ENCODE data around the gene COL9A2.

The COL9A2 gene

DNA sequence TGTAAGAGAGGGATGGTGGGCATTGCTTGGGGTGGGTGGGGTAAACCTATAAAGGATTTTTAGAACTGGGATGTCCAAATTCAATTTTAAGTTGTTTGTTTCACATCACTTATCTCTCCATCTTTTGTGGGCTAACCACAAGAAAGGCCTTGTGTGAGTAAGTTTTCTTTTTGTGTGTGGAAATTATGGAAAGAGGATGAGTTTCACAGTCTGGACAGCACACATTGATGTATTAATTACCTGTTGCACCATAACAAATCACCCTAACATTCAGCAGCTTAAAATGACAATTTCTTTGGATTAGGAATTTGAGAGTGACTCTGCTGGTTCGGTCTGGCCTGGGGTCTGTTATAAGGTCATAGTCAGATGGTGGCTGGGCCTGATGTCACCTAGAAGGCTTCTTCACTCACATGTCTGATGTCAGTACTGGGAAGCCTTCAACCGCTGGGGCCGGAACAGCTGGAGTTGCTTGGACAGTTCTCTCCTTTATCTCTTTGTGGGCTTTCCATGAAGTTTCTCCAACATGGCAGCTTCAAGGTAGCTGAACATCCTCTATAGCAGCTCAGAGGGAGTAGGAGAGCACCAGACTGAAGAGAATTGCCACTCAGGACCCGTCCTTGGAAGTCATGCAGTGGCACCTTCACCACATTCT is 2.0 kb upstream of the COL9A2 start:
- TF ChIP-seq, protein P1, sequence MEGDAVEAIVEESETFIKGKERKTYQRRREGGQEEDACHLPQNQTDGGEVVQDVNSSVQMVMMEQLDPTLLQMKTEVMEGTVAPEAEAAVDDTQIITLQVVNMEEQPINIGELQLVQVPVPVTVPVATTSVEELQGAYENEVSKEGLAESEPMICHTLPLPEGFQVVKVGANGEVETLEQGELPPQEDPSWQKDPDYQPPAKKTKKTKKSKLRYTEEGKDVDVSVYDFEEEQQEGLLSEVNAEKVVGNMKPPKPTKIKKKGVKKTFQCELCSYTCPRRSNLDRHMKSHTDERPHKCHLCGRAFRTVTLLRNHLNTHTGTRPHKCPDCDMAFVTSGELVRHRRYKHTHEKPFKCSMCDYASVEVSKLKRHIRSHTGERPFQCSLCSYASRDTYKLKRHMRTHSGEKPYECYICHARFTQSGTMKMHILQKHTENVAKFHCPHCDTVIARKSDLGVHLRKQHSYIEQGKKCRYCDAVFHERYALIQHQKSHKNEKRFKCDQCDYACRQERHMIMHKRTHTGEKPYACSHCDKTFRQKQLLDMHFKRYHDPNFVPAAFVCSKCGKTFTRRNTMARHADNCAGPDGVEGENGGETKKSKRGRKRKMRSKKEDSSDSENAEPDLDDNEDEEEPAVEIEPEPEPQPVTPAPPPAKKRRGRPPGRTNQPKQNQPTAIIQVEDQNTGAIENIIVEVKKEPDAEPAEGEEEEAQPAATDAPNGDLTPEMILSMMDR (IDR thresholded peaks at IDR 0.05; ENCODE audit: insufficient read depth, low read depth, low read length, missing control alignments): no peak
- H3K4me3 ChIP-seq (ENCODE audit: low read depth, low read length): no peak overlapping the region
- DNase-seq (ENCODE audit: low read depth): no peak

DNA sequence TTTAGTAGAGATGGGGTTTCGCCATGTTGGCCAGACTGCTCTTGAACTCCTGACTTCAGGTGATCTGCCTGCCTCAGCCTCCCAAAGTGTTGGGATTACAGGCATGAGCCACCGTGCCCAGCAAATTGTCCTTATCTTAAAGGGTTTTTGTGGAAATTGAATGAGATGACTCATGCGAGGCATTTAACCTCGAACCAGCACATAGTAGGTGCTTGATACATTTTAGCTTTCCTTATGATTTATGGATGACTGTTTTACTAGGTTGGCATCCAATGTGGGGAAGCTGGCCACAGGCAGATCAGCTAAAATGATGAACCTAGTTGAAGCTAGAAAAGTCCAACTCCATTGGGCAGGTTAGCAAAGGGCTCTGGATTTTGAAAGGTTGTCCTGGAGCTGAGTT is 1.4 kb upstream of the COL9A2 start:
- TF ChIP-seq, protein P1 (IDR thresholded peaks at IDR 0.05; ENCODE audit: insufficient read depth, low read depth, low read length, missing control alignments): no peak
- DNase-seq (ENCODE audit: low read depth): no peak
- no peak overlapping the region for H3K4me3 ChIP-seq (ENCODE audit: low read depth, low read length)

DNA sequence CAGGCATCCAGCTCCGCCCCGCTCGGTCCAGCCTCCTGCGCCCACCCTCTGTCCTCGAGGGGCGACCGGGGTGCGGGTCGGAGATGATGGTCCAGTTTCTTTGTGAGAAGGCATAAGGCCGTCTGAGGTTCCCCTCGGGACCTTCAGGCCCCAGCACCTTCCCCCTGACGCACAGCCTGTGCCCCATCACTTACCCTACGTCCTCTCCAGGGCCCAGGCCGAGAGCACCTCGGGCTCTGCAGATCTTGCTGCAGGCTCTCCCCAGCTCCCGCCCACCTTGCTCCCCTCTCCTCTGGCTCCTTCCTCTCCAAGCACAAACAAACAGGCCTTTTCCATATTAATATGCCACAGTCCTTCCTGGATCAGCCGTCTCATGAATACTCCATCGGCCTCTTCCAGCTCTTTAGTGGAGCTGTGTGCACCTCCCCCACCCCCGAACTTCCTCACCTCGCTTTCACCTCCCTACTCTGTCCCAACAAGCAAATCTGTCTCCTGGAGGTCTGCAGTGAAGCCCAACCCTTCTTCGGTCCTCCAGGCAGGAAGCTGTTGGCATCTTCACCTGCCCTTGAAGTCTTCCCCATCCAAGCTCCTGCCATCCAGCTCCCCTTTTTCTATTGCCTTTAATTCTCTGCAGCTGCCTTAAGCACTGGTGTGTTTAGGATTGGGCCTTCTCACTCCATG is 448 bp upstream of the COL9A2 start:
- no peak for DNase-seq (ENCODE audit: low read depth)
- H3K4me3 ChIP-seq (ENCODE audit: low read depth, low read length): no peak overlapping the region; the same call in 1 of the 2 replicates
- TF ChIP-seq, protein P1 (IDR thresholded peaks at IDR 0.05; ENCODE audit: insufficient read depth, low read depth, low read length, missing control alignments): no peak

DNA sequence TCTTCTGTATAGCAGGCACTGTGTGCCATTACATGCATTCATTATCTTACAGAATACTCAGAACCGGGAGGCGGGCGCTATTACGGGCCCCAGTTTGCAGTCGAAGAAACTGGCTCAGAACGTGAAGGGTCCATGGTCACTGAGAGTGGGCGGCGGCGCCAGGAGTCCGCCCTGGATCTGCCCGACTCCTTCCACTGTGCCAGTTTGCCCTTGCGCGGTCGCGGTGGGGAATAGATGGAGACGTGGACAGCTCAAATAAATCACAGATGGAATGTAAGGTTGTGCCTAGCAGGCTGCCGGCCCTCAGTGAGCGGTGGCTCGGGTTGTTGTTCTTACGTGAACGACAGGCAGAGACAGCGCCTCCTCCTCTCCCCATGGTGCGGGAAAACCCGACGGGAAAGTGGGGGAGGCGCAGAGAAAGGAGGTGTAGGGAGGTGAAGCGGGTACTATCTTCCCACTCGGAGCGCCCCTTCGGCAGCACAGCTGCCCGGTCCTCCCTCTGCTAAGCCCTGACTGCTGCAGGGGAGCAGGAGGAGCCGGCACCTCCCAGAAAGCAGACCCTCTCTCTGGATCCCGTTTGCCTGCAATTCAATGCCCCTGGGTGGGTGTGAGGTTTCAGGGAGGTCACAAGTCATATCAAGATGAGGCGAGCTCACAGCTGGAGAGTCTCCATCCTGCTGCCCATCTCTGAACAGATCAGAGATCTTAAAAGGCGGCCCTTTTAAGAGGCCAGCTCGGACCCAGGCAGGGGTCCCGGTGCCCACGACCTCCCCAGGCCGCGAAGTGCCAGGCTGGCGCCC is 1.1 kb downstream of the COL9A2 start:
- peak overlapping the region; percentile 44 for H3K4me3 ChIP-seq (ENCODE audit: low read depth, low read length)
- DNase-seq (ENCODE audit: low read depth): peak; percentile 31
- TF ChIP-seq, protein P1 (IDR thresholded peaks at IDR 0.05; ENCODE audit: insufficient read depth, low read depth, low read length, missing control alignments): no peak

DNA sequence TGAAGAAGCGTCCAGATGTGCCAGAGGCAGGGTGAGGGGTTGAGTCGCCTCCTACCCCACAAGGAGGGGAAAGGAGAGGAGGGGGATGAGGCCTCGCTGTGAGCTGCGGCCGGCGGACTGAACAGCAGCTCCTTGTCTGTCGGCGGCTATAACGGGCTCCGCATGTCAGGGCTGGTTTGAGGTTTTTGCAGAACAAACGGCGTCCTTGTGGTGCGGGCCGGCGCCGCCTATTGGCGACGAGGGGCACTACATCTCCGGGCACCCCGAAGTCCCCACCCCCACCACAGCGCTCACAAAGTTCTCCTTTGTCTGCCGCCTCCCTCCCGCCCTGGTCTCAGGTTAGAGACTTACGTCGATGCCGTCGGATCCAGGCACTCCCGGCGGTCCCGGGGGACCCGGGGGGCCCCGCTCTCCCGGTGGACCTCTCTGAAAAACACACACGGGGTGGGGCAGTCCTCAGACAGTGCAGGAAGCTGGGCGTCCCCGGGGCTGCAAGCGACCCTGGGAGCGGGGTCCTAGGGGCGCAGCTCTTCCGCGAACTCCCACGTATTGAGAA is 1.8 kb downstream of the COL9A2 start:
- peak; percentile 96 for DNase-seq (ENCODE audit: low read depth)
- H3K4me3 ChIP-seq (ENCODE audit: low read depth, low read length): peak overlapping the region; percentile 44
- TF ChIP-seq, protein P1 (IDR thresholded peaks at IDR 0.05; ENCODE audit: insufficient read depth, low read depth, low read length, missing control alignments): peak; percentile 96

DNA sequence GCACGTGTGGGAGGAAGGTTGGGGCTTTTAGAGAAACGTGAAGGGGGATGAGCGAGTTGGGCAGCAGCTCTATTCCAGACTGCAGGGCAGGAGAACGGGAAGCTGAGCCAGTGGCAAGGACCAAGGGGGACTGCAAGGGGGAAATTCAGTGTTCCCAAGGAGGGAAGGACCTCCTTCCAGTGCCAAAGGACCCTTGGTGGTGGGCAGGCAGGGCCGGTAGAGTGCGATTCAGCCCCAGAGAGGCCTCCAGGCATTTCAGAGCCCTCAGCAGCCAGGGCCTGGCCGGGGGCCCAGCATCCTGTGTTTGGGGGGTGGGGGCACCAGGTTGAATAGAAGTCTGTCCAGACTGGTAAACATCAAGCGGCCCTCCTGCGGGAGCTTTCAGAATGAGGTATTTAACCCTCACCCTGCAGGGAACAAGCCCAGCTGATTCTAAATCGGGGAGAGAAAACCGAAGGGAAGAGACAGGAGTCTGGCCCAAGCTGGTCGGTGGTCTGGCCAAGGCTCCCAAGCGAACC is 2.3 kb downstream of the COL9A2 start:
- TF ChIP-seq, protein P1 (IDR thresholded peaks at IDR 0.05; ENCODE audit: insufficient read depth, low read depth, low read length, missing control alignments): no peak
- DNase-seq (ENCODE audit: low read depth): no peak
- H3K4me3 ChIP-seq (ENCODE audit: low read depth, low read length): peak overlapping the region; percentile 30

Data from GM12865 (cell line).